GM21360 (cell line): ENCODE measurements around the gene PHF13.
"Not testable (repeated sequence)": the region's sequence is repeated elsewhere in the genome, so short reads cannot be mapped to it uniquely, and the experiment has no call there.

Experiments
- ATAC-seq: cut with Tn5 transposase; IDR thresholded peaks from one replicate; pipeline ENCODE4 v1.9.1; 2021; ENCODE audit warnings: mild to moderate bottlenecking, moderate library complexity; ENCODE audit not compliant: unreplicated experiment

Gene PHF13

DNA sequence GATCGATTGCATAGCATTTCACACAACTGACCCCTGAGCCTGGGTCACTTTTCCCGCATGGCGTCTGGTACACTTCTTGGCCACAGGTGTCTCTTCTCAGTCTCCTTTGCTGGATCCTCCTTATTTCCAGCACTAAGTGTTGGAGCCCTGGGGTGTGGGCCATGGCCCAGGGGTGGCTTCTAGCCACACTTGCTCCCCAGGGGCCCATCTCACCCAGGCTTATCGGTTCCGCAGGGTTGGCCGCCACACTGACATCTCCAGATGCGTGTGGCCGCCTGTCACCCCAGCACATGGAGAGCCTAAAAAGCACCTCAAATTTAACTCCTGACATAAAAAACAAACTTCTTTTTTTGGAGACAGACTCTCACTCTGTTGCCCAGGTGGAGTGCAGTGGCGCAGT lies 13.5 kb downstream of the PHF13 start:
- no peak for ATAC-seq

DNA sequence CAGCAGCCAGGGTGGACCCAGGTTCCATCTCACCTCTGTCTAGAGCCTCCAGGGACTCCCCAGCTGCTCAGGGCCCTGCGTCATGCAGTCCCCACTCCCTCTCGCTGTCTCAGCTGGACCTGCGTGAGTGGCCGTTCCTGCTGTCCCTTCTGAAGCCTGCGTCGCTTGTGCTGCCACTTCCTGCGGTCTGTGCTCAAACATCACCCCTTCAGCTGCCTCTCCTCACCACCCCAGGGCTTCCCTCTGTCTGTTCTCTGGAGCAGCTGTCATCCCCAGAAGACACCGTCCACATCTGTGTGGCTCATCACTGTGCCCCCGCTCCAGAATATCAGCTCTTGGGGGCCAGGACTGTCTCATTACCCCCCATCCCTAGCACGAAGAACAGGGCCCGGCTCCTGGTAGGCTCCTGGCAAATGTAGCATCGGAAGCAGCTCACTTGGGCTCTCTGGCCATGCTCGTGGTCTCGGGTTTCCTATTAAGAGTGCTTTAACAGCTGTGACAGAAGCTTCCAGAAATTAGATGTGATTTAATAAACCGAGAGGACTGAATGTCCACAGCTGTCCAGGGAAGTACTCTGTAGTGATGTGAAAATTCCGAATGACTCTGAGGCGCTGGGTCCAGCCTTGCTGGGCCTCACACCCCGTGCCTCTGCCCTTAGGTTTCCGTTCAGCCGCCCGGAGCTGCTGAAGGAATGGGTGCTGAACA lies 14.5 kb downstream of the PHF13 start:
- ATAC-seq: no peak

DNA sequence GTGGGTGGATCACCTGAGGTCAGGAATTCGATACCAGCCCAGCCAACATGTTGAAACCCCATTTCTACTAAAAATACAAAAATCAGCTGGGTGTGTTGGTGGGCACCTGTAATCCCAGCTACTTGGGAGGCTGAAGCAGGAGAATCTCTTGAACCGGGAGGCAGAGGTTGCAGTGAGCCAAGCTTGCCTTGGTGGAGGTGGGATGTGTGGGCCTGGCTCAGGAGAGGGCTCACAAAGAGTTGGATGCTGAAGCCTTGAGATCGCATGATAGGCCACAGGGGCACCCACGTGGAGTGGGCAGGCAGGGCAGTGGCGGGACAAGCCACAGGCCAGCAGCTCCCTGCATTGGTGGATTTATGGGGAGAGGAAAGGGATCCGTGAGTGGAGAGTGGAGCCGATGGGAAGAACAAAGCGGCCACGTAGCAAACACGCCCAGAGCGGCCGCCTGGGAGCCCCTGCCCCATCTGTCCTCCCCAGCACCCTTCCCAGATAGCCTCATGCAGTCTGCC lies 15.5 kb downstream of the PHF13 start:
- ATAC-seq: no peak

DNA sequence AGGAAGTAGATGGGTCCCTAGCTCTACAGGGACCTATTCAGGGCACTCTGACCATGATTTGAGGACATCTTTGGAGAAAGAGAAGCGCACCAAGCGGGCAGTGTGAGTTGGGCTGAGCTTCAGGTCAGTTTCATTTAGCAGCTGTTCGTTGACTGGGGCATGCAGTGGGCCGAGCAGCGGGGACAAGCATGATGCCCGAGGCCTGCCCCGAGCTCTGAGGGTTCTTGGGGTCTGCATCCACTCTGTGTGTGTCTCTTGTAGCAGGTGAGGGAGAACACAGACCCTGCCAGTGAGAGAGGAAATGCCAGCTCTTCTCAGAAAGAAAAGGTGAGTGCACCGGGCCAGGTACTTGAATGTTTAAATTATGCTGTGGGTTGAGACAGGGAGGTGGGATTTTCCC lies 16.5 kb downstream of the PHF13 start:
- no peak for ATAC-seq

DNA sequence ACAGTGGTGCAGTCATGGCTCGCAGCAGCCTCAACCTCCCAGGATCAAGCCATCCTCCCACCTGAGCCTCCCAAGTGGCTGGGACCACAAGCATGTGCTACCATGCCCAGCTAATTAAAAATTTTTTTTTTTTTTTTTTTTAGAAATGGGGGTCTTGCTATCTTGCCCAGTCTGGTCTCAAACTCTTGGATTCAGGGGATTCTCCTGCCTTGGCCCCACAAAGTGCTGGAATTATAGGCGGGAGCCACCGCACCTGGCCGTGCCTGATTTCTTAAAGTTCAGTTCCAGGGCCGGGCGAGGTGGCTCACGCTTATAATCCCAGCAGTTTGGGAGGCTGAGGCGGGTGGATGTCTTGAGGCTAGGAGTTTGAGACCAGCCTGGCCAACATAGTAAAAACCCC lies 17.5 kb downstream of the PHF13 start:
- ATAC-seq: no peak

DNA sequence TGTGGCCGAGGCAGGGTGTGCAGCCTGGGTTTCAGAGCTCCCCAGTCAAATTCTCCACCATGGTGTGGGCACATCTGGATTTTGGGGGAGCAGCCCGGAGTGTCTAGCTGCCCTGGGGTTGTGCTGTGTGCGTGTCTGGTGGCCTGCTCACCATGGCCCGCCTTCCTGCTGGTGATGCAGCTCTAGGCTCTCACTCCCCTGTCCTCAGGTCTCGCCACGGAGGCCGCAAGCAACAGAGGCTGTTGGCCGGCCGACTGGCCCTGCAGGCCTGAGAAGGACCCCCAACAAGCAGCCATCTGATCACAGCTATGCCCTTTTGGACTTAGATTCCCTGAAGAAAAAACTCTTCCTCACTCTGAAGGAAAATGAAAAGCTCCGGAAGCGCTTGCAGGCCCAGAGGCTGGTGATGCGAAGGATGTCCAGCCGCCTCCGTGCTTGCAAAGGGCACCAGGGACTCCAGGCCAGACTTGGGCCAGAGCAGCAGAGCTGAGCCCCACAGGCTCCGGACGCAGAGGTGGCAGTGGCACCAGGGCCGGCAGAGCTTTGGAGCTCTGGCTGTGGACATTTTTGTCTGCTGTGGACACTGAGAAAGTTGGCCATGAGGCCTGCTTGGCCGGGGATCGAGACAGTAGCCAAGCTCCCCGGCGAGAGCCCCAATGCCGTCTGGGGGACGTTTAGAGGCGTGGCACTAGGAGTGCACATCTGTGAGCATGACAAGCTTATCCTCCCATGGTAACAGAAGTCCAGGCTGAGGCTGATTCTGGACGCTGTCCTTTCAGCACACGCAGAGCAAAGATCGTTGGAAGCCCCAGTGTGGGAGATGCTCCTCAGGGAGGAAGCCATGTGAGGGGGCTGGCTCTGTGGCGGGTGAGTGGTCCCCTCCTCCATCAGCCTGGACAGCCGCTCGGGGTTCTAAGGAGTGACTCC lies 19.3 kb downstream of the PHF13 start:
- no peak for ATAC-seq

DNA sequence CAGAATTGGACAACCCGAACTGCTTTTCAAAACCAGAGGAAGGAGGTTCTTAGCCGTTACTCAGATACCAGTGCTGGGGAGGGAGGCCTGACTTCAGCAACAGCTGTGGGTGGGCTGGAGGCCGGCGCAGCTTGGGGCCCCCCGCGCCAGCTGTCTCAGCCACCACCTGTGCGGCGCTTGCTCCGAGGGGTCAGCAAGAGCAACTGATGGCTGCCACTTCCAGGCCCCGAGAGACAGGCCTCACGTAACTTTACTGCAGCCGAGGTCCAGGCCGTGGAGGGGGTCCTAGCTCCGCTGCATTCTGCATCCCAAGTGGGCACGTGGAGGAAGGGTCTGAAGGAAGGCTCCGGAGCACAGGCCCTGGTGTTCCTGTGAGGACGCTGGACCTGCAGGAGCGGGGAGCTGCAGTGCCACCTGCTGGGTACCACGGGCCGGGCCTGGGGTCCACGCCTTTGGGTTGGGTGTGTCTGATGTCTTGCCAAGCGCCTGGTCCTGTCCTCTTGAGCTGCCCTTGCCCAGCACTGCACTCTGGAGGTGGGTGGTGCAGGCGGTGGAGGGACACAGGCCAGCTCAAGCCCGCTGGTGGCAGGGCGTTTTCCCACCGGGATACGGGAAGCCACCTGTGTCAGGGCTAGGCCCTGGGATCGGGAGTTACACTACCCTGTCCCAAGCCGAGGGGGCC lies 21.0 kb downstream of the PHF13 start:
- no peak for ATAC-seq

DNA sequence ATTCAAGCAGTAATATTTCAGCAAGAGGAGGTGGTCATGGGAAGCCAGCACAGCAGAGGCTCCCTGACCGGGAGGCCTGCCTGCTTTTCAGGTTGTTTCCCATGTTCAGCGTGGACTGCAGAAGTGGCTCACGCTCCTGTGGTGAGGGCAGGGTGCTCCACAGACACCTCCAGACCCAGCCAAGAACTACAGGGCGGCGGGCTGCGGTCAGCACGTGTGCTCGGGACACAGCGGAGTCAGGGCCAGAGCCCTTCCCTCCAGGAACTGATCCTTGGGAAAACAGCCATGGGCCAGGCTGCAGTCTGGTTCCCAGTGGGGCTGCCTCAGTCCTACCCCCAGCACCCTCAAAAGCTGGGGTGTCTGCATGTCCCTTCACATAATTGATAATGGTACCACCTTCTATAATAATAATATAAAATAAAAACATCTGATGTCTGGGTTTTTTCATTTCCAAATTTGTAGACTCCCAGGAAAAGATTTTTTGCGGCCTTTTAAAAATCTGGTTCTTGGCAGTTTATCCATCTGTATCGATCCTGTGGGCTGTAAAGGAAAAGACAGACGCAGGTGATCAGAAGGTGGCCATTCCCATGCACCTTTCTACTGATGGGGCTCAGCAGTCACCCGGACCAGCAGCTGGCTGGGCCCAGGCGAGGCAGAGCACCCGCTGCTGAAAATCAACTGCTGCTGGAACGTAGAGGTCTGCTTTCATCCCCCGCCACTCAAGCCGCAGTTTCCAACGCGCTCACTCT lies 21.8 kb downstream of the PHF13 start:
- no peak for ATAC-seq

DNA sequence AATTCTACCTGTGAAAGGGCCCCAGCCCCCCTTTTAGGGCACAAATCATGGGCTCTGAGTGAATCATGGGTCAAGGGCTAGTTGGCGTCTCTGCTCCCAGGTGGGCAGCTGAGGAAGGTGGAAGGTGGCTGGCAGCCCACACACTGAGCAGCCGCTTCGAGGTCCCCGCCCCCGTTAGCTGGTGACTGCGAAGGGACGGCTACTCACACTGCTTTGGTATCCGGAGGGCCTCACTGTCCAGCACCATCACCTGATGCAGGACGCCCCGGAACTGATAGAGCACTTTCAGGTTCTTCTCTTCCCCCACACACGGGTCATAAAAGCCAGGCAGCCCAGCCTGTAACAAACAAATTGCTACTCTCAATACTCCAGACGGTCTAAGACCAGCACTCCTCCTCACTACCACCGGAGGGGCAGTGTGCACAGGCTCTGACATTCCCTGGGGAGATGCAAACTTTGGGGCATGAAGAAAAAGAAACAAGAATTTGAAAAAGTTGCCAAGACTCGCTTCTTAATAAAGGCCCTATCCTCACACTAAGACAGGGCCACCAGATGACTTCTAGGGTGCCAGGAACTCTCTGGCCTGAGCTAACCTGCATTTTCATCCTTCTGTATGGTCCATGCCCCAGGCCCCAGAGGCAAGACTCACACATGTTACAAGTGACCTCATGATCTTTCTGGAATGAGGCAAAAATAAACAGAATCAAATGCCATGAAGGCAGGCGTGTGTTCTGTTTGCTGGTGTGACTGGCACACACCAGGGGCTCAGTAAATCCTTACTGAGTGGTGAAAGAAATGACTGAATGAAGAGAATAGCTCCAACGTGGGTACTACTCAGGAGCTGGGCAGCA lies 22.6 kb downstream of the PHF13 start:
- ATAC-seq: no peak

DNA sequence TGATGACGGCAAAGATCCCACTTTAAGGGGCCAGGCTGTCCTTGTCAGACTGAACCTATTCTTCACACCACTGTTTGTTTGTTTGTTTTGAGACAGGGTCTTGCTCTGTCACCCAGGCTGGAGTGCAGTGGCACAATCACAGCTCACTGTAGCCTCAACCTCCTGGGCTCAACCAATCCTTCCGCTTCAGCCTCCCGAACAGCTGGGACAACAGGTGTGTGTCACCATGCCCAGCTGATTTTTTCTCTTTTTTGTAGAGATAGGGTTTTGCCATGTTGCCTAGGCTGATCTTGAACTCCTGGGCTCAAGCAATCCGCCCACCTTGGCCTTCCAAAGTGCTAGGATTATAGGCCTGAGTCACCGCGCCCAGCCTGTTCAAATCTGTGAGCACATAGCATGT lies 23.2 kb downstream of the PHF13 start:
- not testable (repeated sequence) for ATAC-seq

DNA sequence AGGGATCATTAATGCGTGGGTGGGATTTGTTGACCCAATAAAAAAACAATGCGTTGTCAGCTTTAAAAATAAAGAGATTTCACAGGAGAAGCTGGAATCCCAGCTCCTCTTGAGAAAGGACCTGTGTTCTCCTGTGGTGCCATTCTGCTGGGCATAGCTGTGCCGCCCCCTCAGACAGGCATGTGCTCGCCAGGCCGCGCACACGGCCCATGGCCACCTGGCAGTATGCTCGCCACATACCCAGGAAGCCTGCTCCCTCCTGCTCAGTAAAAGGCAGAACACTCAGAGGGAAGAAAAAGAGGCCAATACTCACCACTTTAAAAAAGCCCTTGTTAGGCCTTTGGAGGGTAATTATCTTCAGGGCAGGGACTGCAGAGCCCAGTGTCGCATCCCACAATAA lies 24.2 kb downstream of the PHF13 start:
- no peak for ATAC-seq

DNA sequence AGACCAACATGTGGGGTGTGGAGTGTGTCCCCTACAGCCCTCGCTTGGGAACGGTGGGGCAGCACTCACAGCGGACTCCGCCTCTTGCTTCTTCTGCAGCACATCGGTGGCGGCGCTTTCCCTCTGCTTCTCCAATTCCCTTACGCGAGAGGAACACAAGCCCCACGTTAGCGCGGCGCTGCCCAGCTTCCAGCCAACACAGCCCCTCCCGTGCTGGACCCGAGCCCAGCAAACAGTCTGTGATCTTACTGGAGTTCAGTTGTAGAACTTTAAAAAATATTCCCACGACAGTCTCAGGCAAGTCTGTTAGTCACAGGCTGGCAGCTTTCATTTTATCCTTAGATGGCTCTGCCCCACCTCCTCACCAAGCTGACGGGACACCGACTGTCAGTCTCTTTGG lies 24.7 kb downstream of the PHF13 start:
- ATAC-seq: no peak

DNA sequence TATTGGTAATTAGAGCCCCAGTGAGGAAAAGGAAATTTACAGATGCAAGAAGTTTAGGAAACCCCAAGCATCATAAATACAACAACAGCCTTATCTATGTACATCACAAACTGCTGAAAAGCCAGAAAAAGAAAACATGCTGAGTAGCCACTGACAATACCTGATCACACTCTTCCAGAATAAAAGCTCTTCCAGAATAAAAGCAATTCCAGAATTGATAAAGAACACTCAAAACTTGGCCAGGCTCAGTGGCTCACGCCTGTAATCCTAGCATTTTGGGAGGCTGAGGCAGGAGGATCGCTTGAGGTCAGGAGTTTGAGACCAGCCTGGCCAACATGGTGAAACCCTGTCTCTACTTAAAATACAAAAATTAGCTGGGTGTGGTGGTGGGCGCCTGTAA lies 27.3 kb downstream of the PHF13 start:
- not testable (repeated sequence) for ATAC-seq

DNA sequence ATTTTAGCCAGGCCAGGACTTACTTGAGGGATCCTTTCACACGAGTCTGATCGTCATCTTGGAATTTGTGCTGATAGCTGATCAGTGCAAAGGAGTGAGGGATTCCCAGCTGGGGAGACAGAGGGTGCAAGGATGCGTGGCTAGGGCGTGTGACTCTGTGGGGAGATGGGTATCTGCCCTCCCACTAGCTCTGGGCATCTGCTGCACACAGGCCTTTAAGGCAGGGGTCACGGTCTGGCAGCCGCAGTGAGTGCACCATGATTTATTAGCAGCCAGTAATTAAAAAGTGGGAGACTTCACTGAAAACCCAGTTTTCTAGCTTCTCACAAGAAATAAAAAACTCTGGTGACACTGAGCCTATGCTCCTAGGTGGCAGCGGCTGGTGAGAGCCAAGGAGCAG lies 31.5 kb downstream of the PHF13 start:
- no peak for ATAC-seq

DNA sequence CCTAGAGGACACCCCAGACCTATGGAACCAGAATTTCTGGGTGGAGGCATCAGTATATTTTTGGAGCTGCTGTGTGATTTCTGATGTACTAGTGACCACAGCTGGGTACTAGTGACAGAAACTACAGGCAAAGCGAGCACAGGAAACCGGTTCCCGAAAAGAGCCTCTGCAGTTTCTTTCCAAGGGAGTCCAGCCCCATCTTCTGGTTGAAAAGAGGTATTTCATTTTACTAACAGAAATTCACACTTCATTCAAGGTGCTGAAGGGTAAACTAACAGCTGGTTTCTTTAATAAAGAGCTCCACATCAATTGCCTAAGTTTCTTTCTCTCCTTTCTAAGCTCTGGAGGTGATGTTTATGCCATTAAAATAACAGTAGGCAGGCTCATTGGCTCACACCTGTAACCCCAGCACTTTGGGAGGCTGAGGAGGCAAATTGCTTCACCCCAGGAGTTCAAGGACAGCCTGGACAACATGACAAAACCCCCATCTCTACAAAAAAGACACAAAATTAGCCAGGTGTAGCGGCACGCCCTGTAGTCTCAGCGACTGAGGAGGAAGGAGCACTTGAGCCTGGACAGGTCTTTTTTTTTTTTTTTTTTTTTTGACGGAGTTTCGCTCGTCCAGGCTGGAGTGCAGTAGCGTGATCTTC lies 33.1 kb downstream of the PHF13 start:
- ATAC-seq: no peak

DNA sequence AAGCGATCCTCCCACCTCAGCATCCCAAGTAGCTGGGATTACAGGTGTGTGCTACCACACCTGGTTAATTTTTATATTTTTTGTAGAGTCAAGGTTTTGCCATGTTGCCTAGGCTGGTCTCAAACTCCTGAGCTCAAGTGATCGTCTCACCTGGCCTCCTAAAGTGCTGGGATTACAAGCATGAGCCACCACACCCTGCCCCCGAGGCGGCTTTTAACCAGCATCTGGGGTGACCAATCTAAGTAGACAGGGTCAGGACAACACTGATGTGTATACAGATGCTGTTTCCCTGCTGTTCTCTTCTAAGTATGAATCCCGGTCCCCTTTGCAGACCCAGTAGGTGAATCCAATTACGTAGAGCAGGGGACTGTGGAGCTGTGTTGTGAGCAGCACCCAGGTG lies 35.0 kb downstream of the PHF13 start:
- ATAC-seq: no peak

DNA sequence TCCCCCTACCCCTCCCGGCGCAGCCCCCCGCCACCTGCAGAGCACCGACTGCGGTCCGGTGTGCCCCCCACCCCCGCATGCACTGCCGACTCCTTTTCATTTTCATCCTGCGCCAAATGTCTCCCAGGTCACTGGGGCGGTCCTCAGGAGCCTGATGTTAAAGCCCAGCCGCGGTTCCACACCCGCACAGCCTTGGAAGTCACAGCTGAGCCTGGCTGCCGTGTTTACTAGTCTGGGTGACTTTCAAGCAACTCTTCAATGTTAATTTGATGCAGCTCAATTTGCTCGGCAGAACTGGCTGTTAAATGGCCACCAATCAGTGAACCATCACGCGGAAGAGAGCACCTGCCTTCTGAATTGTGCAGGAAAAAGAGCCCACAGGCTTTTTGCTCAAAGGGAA lies 38.4 kb downstream of the PHF13 start:
- ATAC-seq: no peak

DNA sequence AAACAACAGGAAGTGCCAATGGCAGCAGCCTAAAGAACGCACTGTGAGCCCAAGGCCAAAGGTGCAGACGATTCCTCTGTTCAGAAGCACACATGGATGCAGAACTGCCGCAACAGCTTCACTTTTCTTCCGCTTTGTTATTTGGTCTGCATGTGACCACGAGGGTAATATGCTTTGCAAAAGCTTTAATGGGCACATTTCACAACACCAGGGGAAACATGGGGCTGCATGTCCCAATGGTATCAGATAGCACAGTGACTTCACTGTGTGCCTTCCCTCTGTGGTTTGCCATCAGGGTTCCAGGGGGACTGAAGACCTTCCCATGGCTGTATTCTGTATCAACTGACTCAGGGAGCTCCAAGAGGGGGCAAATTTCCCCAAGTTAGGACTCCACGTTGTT lies 39.5 kb downstream of the PHF13 start:
- no peak for ATAC-seq
